ENCODE measurements around the gene STK38L.
A peak's percentile ranks its signal among the peaks of the same experiment; 100 is the strongest.

Gene STK38L

GRCh38 chr12:27279826-27280225 lies 35.7 kb downstream of the STK38L start:
- DNase-seq (ENCODE audit: low spot score): no peak

DNA sequence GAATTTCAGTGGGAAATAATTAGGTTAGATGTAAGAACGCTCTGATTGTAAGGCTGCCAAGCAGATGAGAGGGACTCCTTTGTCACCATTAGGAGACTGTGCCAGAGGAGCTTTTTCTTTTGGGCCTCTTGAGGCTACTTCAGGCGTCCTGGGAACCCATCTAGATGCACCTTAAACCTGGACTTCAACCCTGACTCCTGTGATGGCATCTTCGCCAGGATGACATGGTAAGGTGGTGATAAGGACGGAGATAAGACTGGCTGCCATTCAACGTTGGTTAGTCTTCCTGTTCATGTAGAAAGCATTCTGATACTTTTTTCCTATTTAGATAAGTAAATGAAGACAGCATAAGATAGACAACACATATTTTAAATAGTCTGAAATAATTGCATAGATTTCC lies 36.3 kb downstream of the STK38L start:
- no peak for DNase-seq (ENCODE audit: low spot score)

- no peak for DNase-seq (ENCODE audit: low spot score)
Measured at GRCh38 chr12:27282754-27283153, 38.7 kb downstream of the STK38L start.

DNA sequence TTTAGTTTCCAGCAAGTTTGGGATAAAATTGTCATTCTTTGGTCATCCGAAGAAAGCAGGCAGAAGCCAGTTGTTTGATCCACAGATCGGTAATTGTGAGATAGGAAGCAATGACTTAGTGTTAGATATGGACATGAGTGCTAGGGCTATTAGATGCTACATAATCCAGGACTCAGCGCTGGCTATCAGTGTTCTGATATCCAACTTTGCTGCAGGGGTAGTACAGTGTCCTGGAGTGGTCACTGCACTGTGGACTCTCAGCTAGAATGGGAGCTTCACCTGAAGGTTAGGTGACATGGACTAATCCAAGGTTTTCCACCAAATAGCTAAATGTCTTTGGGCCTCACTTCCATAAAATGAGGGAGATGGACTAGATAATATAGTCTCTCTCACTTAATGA lies 39.9 kb downstream of the STK38L start:
- DNase-seq (ENCODE audit: low spot score): no peak

DNA sequence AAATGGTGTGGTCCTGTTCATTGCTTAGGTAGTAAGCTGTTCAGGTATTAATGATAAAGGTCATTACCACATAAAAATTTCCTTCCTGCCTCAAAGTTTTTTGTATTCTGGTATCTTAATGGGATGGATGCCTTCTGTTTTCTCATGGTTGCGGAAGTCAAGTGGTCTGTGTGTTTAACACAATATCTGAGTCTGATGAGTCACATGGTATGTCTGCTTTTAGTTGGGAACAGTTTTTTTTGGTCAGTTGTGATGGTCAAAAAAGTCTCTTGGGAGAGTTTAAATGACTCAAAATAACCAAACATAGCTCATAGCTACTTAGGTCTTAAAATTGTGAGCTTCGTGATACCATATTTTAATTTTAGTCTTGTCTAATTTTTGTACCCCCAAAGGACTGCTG lies 40.7 kb downstream of the STK38L start:
- no peak for DNase-seq (ENCODE audit: low spot score)

DNA sequence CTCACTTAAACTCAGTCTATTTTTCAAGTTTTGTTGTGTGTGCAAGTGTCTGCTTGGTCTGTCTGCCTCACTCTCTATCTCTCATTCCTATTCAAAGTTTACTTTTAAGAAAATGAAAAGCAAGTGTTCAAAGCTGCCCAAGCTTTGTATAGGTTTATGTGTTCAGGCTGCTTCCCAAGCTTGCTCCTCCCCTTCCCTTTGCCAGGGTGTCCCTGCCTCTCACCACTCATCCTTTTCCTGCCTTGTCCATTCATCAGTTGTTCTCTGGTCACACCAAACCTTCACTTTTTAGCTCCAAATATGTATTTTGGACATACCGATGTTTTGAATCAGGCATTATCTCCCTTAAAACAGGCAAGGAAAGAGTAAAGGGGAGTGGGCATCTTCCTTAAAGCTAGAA lies 41.3 kb downstream of the STK38L start:
- DNase-seq (ENCODE audit: low spot score): no peak

DNA sequence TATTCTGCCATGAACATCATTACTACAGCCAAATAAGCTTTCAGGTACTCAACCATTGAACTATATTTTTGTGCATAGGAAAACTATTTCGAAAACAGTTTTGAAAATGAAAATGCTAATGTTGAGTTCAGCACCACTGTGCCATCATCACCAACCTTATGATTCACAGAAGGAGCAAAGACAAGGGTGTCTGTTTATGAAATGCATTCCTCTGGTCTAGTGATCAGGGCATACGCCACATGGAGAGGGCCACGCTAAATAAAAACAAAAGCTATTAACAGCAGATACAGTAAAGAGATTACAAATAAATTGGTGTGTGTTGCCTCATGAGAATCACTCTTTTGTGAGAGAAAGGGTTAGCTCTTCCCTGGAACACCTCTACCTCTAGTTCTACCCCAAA lies 45.3 kb downstream of the STK38L start:
- no peak for DNase-seq (ENCODE audit: low spot score)

GRCh38 chr12:27290501-27291168 lies 46.5 kb downstream of the STK38L start:
- no peak for DNase-seq (ENCODE audit: low spot score)

DNA sequence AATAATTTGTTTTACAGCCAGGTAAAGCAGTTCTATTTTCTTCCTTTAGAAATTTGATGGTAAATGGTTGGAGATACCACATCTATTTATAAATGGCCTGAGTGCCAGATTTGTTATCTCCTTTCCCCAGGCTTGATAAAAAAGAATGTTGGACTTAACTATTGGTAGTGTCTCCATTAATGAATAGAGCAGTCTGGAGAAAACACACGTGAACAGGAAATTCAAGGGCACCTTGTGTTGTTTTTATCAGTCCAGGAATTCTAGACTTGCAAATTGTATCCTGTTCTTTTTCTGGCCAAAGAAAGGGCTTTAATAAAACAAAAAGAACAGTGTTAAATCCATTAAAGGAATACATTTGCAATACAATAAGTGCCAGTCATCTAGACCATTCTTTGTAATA lies 47.8 kb downstream of the STK38L start:
- DNase-seq (ENCODE audit: low spot score): no peak

- DNase-seq (ENCODE audit: low spot score): no peak
Measured at GRCh38 chr12:27292718-27293117, 48.6 kb downstream of the STK38L start.

DNA sequence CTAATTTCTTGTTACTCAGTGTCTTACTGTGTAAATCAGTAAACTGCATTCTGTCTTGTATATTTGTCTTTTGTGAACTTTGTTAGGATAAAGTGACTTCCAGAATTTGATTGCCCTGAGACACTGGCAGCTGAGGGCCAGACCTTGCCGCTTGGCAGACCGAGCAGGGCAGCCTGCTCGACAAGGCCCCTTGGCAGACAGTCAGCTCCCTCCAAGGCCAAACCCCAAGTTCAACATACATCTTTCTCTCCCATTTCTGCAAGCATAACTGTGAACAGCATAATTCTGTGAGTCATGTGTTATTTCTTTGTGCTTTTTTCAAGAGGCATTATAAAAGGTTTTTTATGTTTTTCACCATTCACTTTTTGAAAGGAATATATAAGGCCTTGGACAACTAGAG lies 49.4 kb downstream of the STK38L start:
- no peak for DNase-seq (ENCODE audit: low spot score)

- DNase-seq (ENCODE audit: low spot score): no peak
Measured at GRCh38 chr12:27296674-27297073, 52.6 kb downstream of the STK38L start.

- no peak for DNase-seq (ENCODE audit: low spot score)
Measured at GRCh38 chr12:27297566-27297965, 53.5 kb downstream of the STK38L start.

DNA sequence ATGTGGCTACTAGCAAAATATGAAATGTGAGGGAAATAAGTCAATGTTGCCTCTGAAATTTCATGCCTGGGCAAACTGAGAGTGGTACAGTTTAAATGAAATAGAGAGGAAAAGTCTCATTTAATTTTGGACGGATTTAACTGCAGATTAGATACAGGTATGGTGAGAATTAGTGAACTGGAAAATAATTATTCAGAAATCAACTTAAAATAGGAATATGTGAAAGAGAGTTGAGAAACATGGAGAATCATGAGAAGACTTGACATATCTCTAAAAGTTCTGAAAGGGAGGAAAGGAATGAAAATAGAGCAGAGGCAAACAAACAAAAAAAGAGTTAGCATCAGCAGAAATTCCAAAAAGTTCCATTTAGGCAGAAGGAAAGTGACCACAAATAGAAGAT lies 55.0 kb downstream of the STK38L start:
- DNase-seq (ENCODE audit: low spot score): no peak

- no peak for DNase-seq (ENCODE audit: low spot score)
Measured at GRCh38 chr12:27300226-27300625, 56.1 kb downstream of the STK38L start.

GRCh38 chr12:27303139-27304111 lies 59.3 kb downstream of the STK38L start:
- no peak for DNase-seq (ENCODE audit: low spot score)

GRCh38 chr12:27304856-27305255 lies 60.8 kb downstream of the STK38L start:
- DNase-seq (ENCODE audit: low spot score): no peak

DNA sequence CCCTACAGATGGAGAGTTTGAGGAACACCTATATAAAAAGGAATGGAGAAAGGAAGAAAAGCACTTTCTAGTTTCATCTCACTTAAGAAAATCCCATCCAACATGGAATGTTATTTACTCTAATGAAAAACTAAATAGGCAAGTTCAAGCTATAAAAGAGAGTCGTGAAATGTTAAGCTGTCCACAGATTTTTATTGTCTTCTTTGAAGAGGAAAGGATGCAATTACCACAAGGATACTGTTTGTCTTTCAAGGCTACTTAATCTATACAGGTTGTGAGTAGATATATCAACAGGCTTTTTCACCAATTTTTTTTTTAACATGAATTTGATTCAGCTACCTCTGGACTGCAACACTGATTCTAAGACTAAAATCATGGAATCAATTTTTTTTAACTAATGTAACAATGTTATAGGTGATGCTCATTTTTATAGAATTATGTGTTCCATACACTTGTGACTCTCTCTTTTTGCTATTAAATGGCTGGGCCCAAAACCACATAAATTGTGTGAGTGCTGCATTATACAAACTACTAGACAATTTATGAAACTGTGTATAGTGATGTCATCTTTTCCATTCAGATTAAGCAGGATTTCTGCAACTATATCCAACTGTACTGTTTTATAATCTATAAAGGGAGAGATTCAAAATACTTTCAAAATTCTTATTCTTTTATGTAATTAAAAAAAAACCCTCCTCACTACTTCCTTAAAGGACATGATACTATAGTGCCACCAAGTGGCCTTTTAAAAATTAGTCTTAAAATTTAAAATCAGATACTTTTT lies 61.8 kb downstream of the STK38L start:
- DNase-seq (ENCODE audit: low spot score): peak; percentile 42

GRCh38 chr12:27309293-27309994 lies 65.4 kb downstream of the STK38L start:
- DNase-seq (ENCODE audit: low spot score): no peak

GRCh38 chr12:27309995-27310315 lies 65.9 kb downstream of the STK38L start:
- DNase-seq (ENCODE audit: low spot score): no peak

DNA sequence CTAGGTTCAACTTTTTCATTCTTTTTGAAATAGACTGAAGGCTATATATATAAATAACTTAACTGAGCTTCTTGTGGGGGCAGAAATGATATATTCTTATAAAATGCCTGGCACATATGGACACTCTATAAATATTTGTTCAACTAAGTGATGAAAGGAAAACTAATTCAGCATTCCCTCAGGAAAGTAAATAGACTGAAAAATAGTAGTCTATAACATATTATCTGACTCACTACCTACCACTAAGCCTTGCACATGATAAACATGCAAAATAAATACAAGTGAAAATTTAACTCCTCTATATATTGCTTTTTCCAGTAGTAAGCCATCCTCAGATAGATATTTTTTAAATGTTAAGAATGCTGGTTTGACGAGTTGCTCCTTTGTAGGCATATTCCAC lies 72.9 kb downstream of the STK38L start:
- no peak for DNase-seq (ENCODE audit: low spot score)

DNA sequence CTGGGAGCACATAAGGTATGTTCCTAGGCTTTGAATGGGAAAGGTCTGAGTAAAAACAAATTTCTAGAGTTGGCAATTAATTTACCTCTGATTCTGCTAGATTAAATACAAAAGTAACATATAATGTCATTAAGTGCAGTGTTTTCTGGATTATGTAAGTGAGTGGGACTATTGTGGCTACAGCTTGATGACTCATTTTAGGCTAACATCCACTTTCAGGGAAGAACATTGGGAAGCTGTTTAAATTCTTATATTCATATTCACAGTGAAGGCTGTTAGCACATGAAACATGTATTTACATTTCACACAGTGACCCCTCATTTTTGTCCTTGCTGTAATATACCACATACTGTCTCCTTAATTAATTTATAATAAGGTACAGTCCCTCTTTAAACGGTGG lies 75.3 kb downstream of the STK38L start:
- DNase-seq (ENCODE audit: low spot score): no peak
